Right lobe of liver (tissue), 4 donors: ENCODE results near the gene RPUSD3.

Experiments
- CTCF ChIP-seq, 4 donors: fragments of 200-600 bp in 3 of 4; fragments of 450-650 bp in 1 of 4; IDR thresholded peaks; one replicate each; pipeline versions ENCODE4 v1.5.1 to v1.8.0; 2016 to 2022; ENCODE audit warnings: antibody characterized with exemption in 4 of 4, mild to moderate bottlenecking in 2 of 4
- POLR2A ChIP-seq: fragments of 450-650 bp; IDR thresholded peaks from one replicate; pipeline ENCODE4 v1.6.1; 2017; ENCODE audit warnings: antibody characterized with exemption, mild to moderate bottlenecking
- donor health status: DM: no; HTN: no; CAD: no.
- donor health status: DM: no; HTN: no; CAD: no.
- donor health status: DM: no; HTN: yes; CAD: no.

GRCh38 chr3:9812870-9813483, 30.8 kb downstream of the RPUSD3 start:
- no peak for TF ChIP-seq CTCF (IDR thresholded peaks at IDR 0.05)
- no peak for TF ChIP-seq POLR2A
